Natural killer cell treated with Interleukin-12 subunit alpha and Interleukin-12 subunit beta and Interleukin-15 and Interleukin-18, amount 100 ng/mL, for 72 hours (primary cell): ENCODE results near the gene PSME4. TPM values are rescaled to one million over a fixed set of nuclear protein-coding genes. Genes with fewer than 3 reads are reported as not detected.
A peak's percentile ranks its signal among the peaks of the same experiment; 100 is the strongest.

Source experiments
- ATAC-seq, 2 donors: fragments of 150-1000 bp; cut with Tn5 transposase in 1 of 2; sonication (Bioruptor Pico), chemical (Tn5 transposase) in 1 of 2; 2 replicates each; pipeline ENCODE4 v1.10.0; 2021
- DNase-seq: peaks from one replicate; pipeline ENCODE4 v3.0.0; 2022; ENCODE audit warnings: low spot score
- H3K27ac Mint-ChIP-seq, 2 donors: 1 replicate in 1 of 2; 2 replicates in 1 of 2; pipeline ENCODE4 v1.8.0; 2022; ENCODE audit warnings: mixed read lengths in 2 of 2, mild to moderate bottlenecking in 1 of 2, moderate library complexity in 1 of 2
- H3K27me3 Mint-ChIP-seq, 2 donors: 1 replicate in 1 of 2; 2 replicates in 1 of 2; pipeline ENCODE4 v1.8.0; 2022; ENCODE audit warnings: mixed read lengths in 2 of 2
- H3K36me3 Mint-ChIP-seq: one replicate; pipeline ENCODE4 v1.8.0; 2022; ENCODE audit warnings: mixed read lengths
- H3K4me1 Mint-ChIP-seq, 2 donors: 1 replicate in 1 of 2; 2 replicates in 1 of 2; pipeline ENCODE4 v1.8.0; 2022; ENCODE audit warnings: low read depth in 2 of 2, mixed read lengths in 2 of 2, mild to moderate bottlenecking in 1 of 2
- H3K4me3 Mint-ChIP-seq: one replicate; pipeline ENCODE4 v1.8.0; 2022; ENCODE audit warnings: mixed read lengths
- H3K9me3 Mint-ChIP-seq: 2 replicates; pipeline ENCODE4 v1.8.0; 2022; ENCODE audit warnings: mixed read lengths
- total RNA-seq, 2 donors: library from RNA; stranded (reverse); gene quantifications; one replicate each; pipeline ENCODE4 v1.2.3, GENCODE V29; 2022

Gene PSME4, protein sequence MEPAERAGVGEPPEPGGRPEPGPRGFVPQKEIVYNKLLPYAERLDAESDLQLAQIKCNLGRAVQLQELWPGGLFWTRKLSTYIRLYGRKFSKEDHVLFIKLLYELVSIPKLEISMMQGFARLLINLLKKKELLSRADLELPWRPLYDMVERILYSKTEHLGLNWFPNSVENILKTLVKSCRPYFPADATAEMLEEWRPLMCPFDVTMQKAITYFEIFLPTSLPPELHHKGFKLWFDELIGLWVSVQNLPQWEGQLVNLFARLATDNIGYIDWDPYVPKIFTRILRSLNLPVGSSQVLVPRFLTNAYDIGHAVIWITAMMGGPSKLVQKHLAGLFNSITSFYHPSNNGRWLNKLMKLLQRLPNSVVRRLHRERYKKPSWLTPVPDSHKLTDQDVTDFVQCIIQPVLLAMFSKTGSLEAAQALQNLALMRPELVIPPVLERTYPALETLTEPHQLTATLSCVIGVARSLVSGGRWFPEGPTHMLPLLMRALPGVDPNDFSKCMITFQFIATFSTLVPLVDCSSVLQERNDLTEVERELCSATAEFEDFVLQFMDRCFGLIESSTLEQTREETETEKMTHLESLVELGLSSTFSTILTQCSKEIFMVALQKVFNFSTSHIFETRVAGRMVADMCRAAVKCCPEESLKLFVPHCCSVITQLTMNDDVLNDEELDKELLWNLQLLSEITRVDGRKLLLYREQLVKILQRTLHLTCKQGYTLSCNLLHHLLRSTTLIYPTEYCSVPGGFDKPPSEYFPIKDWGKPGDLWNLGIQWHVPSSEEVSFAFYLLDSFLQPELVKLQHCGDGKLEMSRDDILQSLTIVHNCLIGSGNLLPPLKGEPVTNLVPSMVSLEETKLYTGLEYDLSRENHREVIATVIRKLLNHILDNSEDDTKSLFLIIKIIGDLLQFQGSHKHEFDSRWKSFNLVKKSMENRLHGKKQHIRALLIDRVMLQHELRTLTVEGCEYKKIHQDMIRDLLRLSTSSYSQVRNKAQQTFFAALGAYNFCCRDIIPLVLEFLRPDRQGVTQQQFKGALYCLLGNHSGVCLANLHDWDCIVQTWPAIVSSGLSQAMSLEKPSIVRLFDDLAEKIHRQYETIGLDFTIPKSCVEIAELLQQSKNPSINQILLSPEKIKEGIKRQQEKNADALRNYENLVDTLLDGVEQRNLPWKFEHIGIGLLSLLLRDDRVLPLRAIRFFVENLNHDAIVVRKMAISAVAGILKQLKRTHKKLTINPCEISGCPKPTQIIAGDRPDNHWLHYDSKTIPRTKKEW (N-terminal part only)
- total RNA-seq, result 10 to 100 TPM; 64.9 to 85.0 TPM

DNA sequence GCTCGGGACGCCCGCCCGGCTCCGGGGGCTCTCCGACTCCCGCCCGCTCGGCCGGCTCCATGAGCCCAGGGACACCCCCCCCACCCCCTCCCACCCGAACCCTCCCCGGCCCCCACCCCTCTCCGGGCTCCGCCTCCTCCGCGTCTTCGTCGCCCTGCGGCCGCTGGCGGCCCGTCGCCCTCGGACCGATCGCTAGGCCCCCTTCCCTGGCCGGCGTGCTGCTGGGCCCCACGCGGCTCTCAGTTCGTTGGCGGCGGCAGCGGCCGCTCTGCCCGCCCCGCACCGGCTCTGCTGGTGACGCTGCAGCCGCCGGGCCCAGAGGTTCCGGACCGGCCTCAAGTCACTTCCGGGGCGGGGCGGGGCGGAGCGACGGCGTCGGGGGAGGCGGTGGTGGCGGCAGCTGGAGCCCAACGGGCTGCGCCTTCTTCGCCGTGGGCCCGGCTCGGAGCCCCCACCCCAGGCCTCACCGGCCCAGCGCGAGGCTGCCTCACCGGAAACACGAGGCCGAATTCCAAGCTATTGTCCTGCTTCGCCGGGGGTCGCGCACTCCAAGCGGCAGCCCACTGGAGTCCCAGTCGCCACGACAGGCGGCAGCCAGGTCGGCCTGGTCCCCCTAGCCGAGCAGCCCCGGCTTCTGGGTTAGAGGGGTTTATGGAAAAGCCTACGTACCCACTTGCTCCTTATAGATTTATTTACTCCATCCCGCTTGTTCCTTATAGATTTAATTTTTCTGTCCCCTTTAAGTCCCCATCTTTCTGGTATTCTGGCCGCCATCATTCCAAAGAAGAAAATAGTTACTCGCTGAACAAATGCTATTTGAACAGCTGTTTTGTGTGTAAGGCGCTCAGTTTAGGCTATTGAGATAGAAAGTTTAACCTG lies at the start of gene PSME4:
Gene PSME4 (minus strand): TSS at position 270 of the 879 bp plus-strand sequence. CDS start 209 bp downstream, at position 61.
- ATAC-seq, result peak; percentile 96 to 97
- Mint-ChIP-seq H3K27ac (peak within 1 kb of the TSS; percentile 87 to 95), H3K4me3 (peak within 1 kb of the TSS; percentile 93), H3K27me3 (no peaks in the 10 kb centered on the region), H3K9me3 (no peaks in the 10 kb centered on the region), H3K4me1 (peaks cover 37 to 48% of the 10 kb centered on the region in 2 donors), H3K36me3 (peaks cover 13% of the 10 kb centered on the region)
- peak; percentile 93 for DNase-seq

DNA sequence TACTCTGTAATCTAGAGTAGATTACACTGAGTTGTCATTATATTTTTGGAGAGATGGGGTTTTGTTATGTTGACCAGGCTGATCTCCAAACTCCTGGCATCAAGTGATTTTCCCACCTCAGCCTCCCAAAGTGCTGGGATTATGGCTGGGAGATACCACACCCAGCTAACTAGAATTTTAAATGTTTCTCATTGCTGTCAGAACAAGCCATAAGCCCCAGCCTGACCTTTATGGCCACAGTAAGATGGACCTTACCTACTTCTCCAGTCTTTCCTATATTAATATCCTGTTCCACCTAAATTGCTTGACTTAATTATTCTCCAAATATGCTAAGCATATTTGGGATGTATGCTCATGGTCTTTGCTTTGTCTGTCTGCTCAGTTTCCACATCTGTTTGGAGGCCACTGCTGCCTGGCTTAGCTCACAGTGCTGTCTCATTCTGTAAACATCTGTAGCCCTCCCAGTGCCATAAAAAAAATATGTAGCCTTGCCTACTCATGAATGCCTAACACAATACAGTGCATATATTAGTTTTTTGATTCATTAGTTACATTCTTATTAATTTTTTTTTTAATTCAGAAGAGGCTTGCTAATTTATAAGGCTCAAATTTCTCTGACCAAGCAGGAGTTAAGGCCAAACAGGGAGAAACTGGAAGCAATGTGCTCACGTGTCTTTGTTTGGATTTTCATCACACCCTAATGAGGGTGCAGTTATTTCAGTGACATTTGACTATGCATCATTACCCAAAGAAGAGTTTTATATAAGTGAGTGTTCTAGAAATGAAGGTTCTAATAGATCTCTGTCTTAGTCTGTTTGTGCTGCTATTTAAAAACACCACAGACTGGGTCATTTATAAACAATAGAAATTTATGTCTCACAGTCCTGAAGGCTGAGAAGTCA lies 45.3 kb upstream of the PSME4 start:
- DNase-seq (no peak), ATAC-seq (no peak)
- H3K36me3 Mint-ChIP-seq, result peaks cover 6% of the 10 kb centered on the region
- peaks cover 17 to 19% of the 10 kb centered on the region in 2 donors for H3K4me1 Mint-ChIP-seq
- peaks cover 3% of the 10 kb centered on the region for H3K9me3 Mint-ChIP-seq
- no peak overlapping the region for H3K27ac Mint-ChIP-seq
- no peaks in the 10 kb centered on the region for H3K27me3 Mint-ChIP-seq
- no peak overlapping the region for H3K4me3 Mint-ChIP-seq

DNA sequence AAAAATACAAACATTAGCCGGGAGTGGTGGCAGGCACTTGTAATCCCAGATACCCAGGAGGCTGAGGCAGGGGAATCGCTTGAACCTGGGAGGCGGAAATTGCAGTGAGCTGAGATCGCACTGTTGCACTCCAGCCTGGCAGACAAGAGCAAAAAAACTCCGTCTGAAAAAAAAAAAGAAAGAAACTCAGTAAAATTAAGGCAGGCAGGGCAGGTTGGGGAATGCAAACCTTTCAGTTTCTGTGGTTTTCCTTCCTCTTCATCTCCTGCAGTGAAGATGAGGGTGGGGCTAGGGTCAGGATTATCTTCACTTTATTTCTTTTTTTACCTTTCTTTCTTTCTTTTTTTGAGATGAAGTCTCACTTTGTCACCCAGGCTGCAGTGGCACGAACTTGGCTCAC lies 43.2 kb upstream of the PSME4 start:
- ATAC-seq, result no peak
- H3K36me3 Mint-ChIP-seq, result no peaks in the 10 kb centered on the region
- DNase-seq, result no peak
- H3K9me3 Mint-ChIP-seq, result no peaks in the 10 kb centered on the region
- H3K27me3 Mint-ChIP-seq, result no peaks in the 10 kb centered on the region
- peak overlapping the region; percentile 65 for H3K4me3 Mint-ChIP-seq
- H3K4me1 Mint-ChIP-seq, result peaks cover 17 to 22% of the 10 kb centered on the region in 2 donors
- peak overlapping the region; percentile 54 to 63 for H3K27ac Mint-ChIP-seq

DNA sequence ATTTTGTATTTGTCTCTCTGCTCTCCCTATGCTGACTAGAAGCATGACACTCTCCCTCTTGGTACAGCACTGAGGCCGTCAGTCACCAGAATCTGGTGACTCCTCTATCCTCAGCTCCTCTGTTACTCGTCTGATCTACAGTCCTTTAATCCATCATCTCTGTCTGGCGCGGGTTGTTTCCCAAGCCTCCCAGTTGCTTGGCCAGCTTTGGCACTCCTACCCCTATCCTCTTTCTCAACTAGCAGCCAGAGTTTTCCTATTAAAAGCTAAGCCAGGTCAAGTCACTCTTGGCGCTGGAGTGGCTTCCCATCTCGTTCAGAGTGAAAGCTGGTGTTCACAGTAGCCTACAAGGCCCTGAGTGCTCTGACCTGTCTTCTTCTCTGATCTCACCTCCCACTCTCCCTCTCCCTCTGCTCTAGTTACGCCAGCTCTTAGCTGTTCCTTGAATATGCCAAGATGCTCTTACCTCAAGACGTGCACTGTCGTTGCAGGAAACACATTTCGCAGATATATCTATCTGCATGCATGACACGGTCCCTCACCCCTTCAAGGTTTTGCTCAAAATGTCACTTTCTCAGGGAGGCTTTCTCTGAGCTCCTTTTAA lies 41.8 kb upstream of the PSME4 start:
- ATAC-seq, result no peak
- DNase-seq, result no peak
- H3K4me3 Mint-ChIP-seq, result no peak overlapping the region
- H3K27me3 Mint-ChIP-seq, result no peaks in the 10 kb centered on the region
- peak overlapping the region in 1 of 2 donors; percentile 8 for H3K27ac Mint-ChIP-seq
- peaks cover 17 to 21% of the 10 kb centered on the region in 2 donors for H3K4me1 Mint-ChIP-seq
- no peaks in the 10 kb centered on the region for H3K9me3 Mint-ChIP-seq
- H3K36me3 Mint-ChIP-seq, result no peaks in the 10 kb centered on the region

DNA sequence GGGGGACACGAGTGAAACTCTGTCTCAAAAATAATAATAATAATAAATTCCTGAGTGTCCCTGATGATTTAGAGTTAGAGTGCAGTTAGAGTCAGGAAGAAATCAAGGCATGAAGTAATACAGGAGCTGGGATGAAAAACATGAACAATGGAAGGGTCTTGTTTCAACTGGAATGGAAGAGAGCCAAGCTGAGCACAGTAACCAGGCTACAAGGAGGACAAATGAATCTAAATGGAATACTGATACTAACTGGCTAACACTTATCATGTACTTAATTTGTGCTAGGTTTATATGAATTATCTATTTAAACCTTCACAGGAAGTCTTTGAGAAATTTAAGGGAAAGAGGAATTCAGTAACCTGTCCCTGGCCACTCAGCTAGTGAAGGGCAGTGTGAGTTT lies 38.8 kb upstream of the PSME4 start:
- H3K4me1 Mint-ChIP-seq, result peaks cover 17 to 19% of the 10 kb centered on the region in 2 donors
- no peaks in the 10 kb centered on the region for H3K27me3 Mint-ChIP-seq
- no peak overlapping the region for H3K4me3 Mint-ChIP-seq
- no peaks in the 10 kb centered on the region for H3K9me3 Mint-ChIP-seq
- no peak overlapping the region for H3K27ac Mint-ChIP-seq
- ATAC-seq (no peak), DNase-seq (no peak)
- no peaks in the 10 kb centered on the region for H3K36me3 Mint-ChIP-seq

DNA sequence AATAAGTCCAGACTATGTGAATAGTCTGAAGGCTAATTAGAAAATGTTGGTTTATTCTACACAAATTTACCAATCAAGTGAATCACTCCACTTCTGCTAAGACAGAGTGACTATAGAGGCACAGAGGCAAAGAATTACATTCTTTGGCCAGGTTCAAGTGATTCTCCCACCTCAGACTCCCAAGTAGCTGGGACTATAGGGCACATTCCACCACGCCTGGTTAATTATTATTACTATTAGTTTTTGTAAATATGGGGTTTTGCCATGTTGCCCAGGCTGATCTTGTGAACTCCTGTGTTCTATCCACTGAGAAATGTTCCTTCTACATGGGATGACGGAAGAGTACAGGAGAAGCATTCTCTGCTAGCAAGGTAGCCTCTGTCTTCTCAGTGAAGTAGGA lies 37.6 kb upstream of the PSME4 start:
- DNase-seq, result no peak
- ATAC-seq, result no peak
- no peaks in the 10 kb centered on the region for H3K27me3 Mint-ChIP-seq
- peaks cover 9 to 10% of the 10 kb centered on the region in 2 donors for H3K4me1 Mint-ChIP-seq
- H3K27ac Mint-ChIP-seq, result no peak overlapping the region
- H3K9me3 Mint-ChIP-seq, result no peaks in the 10 kb centered on the region
- H3K4me3 Mint-ChIP-seq, result no peak overlapping the region
- H3K36me3 Mint-ChIP-seq, result no peaks in the 10 kb centered on the region

DNA sequence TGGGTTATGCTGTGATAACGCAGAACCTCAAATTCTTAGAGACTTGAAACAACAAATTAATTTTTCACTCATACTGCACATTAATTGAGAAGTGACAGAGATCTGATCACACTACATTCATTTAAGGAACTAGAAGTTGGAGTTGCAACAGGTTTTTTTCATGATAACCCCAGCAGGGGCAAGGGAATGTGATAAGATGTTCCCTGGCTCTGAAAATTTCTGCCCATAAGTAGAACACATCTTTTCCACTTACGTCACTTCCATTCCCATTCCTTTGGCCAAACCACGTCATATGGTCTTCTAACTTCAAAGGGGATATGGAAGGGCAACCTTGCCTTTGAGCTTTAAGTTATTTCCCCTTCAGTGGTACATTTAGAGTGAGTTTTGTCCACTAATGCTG lies 29.7 kb upstream of the PSME4 start:
- ATAC-seq, result no peak

DNA sequence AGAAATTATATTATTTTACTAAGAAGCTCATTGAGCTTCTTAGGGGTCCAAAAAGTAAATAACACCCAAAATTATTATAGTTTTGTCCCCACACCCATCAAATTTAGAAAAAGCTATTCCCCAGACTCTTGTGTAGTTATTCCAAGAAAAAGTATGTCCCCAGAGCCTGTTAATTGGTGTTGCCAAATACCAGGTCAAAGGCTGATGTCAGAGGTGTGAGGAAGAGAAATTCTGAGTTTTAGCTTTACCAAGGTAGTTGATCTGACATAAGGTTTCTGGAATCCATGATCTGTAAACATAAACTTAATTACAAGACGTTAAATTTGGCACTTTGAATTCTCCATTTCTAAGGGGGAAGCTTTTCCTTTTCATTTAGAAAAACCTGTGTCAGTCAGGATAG lies 29.3 kb upstream of the PSME4 start:
- H3K27me3 Mint-ChIP-seq, result no peaks in the 10 kb centered on the region
- no peak for ATAC-seq
- no peaks in the 10 kb centered on the region for H3K9me3 Mint-ChIP-seq
- H3K4me3 Mint-ChIP-seq, result no peak overlapping the region
- H3K27ac Mint-ChIP-seq, result no peak overlapping the region
- DNase-seq, result no peak
- no peaks in the 10 kb centered on the region for H3K36me3 Mint-ChIP-seq
- peaks cover under 1 to 2% of the 10 kb centered on the region in 2 donors for H3K4me1 Mint-ChIP-seq

More for the DNA sequence above, 29.7 kb upstream of the PSME4 start:
- Mint-ChIP-seq H3K9me3 (no peaks in the 10 kb centered on the region), H3K4me1 (no peaks in the 10 kb centered on the region), H3K36me3 (no peaks in the 10 kb centered on the region), H3K27me3 (no peaks in the 10 kb centered on the region), H3K27ac (no peak overlapping the region), H3K4me3 (no peak overlapping the region)
- no peak for DNase-seq

DNA sequence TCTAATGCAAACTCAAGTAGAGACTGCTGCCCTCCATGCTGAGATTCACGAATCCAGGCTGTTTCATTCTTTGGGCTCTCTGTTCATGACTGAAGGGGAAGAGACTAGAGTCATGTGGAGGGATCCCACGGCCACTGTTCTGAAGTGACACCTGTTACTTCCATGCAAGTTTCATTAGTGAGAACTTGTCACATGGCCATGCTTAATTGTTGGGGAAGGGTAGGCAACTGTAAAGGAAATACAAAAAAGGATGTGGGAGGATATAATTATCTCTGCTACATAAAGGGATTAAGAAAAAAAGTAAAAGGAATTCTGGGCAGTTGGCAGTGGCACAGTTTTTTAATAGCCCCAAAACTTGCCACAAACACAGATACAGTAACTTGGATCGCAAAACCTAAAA lies 28.0 kb upstream of the PSME4 start:
- no peak overlapping the region for H3K27ac Mint-ChIP-seq
- ATAC-seq (no peak), DNase-seq (no peak)
- no peaks in the 10 kb centered on the region for H3K27me3 Mint-ChIP-seq
- H3K4me3 Mint-ChIP-seq, result no peak overlapping the region
- no peaks in the 10 kb centered on the region for H3K9me3 Mint-ChIP-seq
- H3K36me3 Mint-ChIP-seq, result no peaks in the 10 kb centered on the region
- peaks cover 9 to 10% of the 10 kb centered on the region in 2 donors for H3K4me1 Mint-ChIP-seq

DNA sequence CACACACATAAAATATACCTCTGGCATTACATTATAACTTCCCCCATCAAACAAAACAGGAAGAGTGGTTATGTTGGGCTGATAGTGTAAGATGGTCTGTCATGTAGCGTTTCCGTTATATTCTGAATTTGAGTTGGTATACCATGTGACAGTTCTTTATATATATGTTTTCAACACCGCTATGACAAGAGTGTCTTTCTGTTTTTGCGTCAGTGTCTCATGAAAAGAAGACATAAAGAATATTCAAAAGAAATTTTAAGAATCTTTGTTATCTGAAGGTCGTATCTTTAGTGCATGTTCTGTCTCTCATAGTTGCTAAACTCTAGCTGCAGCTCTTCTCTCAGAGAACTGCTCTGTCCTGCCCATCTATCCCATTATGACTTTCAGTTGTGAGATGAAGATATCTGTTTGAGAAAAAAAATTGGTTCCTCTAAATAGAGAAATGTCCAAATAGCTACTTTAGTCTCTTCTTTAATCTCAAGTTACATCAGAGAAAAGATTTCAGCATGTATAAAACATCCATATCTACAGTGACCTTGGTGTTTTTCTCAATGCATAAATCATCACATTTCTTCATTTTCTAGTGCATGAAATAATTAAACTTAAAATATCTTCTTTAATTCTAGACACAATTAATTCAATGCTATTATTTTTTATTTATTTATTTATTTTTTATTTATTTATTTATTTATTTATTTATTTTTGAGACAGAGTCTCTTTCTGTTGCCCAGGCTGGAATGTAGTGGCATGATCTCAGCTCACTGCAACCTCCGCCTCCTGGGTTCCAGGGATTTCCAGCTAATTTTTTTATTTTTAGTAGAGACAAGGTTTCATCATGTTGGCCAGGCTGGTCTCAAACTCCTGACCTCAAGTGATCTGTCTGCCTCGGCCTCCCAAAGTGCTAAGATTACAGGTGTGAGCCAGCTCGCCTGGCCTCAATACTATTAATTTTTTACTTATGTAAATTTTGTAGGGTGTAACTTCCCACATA lies 24.3 kb upstream of the PSME4 start:
- no peaks in the 10 kb centered on the region for H3K9me3 Mint-ChIP-seq
- H3K4me1 Mint-ChIP-seq, result peaks cover 17 to 28% of the 10 kb centered on the region in 2 donors
- peak; percentile 90 to 98 for ATAC-seq
- H3K4me3 Mint-ChIP-seq, result peak overlapping the region; percentile 78
- no peaks in the 10 kb centered on the region for H3K36me3 Mint-ChIP-seq
- H3K27me3 Mint-ChIP-seq, result no peaks in the 10 kb centered on the region
- DNase-seq, result peak; percentile 61
- peak overlapping the region; percentile 88 to 90 for H3K27ac Mint-ChIP-seq

DNA sequence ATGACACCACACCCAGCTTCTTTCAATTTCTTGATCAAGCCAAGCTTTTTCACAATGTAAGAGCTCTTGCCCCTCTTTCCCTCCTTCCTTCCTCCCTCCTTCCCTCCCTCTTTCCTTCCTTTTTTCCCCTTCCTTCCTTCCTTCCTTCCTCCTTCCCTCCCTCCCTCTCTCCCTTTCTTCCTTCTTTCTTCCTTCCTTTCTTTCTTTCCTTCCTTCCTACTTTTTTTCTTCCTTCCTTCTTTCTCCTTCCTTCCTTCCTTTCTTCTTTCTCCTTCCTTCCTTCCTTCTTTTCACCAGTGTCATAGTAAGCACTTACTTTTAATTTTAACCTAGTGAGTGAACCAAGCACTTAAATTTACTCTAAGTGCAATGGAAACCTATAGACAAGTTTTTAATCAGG lies 21.2 kb upstream of the PSME4 start:
- H3K27me3 Mint-ChIP-seq, result no peaks in the 10 kb centered on the region
- H3K9me3 Mint-ChIP-seq, result no peaks in the 10 kb centered on the region
- ATAC-seq (no peak), DNase-seq (no peak)
- H3K4me3 Mint-ChIP-seq, result no peak overlapping the region
- no peaks in the 10 kb centered on the region for H3K36me3 Mint-ChIP-seq
- peak overlapping the region; percentile 88 to 90 for H3K27ac Mint-ChIP-seq
- H3K4me1 Mint-ChIP-seq, result peaks cover 21 to 34% of the 10 kb centered on the region in 2 donors
